Heart left ventricle (tissue), 13 donors: Measurements from ENCODE around the gene RAG2.

Experiments used
- CTCF ChIP-seq, 12 donors: fragments of 200-600 bp; sonication (generic) in 4 of 12; IDR thresholded peaks; one replicate each; pipeline versions ENCODE4 v1.5.0 to v1.8.0; 2018 to 2022; ENCODE audit warnings: antibody characterized with exemption in 12 of 12, mild to moderate bottlenecking in 5 of 12
- POLR2A ChIP-seq, 2 donors: fragments of 450-650 bp; IDR thresholded peaks; one replicate each; pipeline ENCODE4 v1.6.1; 2017; ENCODE audit warnings: antibody characterized with exemption in 2 of 2, mild to moderate bottlenecking in 2 of 2, moderate library complexity in 2 of 2
- donor health status: ischemic (EF 13 %, LVEDD 7.1; RV severe dilation, severe dysfunction).
- donor health status: DM: no; HTN: yes; CAD: no.
- donor health status: DM: no; HTN: no; CAD: no.
- donor health status: ischemic (EF 25% LVEDD 6.9; RV normal size, moderate dysfunction).
- donor health status: ischemic (EF 25% LVEDD 5.7; RV mildly dilated, moderate dysfunction).
- donor health status: ischemic (EF 35%, LVEDD 5.7; RV mildly dilated, moderate dysfunction).
- donor health status: nonischemic (EF 11% LVEDD 7.7; RV severe dilation, severe dysfunction).
- donor health status: DM: yes; HTN: yes; CAD: no.
- donor health status: PGD.
- donor health status: ischemic (EF 29% LVEDD 5.4; RV normal size, mild dysfunction).
- donor health status: nonischemic (EF 23%, LVEDD 6.1; RV moderate dilation, normal function).

GRCh38 chr11:36618363-36619047, 20.5 kb upstream of the RAG2 start:
- TF ChIP-seq CTCF (IDR thresholded peaks at IDR 0.05) (no peak), POLR2A (IDR thresholded peaks at IDR 0.05) (no peak)
